ENCODE data around the gene C17orf100.

C17orf100 gene

DNA sequence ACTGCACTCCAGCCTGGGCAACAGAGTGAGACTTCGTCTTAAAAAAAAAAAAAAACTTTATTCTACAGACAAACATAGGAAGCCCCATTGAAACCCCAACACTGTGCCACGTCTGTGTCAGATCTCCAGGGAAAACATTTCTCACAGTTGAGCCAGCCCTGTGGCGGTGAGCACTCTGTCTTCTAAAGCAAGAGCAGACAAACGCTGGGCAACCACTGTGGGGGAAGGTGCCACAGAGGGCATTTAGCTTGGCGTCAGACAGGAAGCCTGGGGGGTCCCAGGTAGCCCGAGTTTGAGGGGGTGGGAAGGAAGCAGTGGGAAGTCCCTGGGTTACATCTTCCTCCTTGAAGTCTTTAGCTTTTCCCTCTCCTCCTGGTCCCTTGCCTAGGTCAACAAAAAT, 16.0 kb downstream of the C17orf100 start:
- Histone ChIP-seq H3K36me3 (ENCODE audit: control insufficient read depth in 5 of 5, insufficient read depth in 5 of 5, low read length in 5 of 5) (no peaks in the 10 kb centered on the region), H3K9ac (ENCODE audit: low read length in 5 of 5) (no peak overlapping the region), H3K27ac (ENCODE audit: low read depth, low read length) (no peak overlapping the region), H3K27me3 (ENCODE audit: control insufficient read depth in 5 of 5, insufficient read depth in 4 of 5, low read length in 5 of 5) (peaks cover 7 to 14% (median 11%) of the 10 kb centered on the region in 5 donors), H3K4me3 (ENCODE audit: low read depth in 1 of 5, low read length in 5 of 5) (no peak overlapping the region), H3K4me1 (ENCODE audit: control insufficient read depth in 5 of 5, insufficient read depth in 5 of 5, low read length in 5 of 5) (peaks cover 0 to 3% (median 0%) of the 10 kb centered on the region in 5 donors), H3K9me3 (ENCODE audit: control insufficient read depth in 5 of 5, low read length in 5 of 5) (no peaks in the 10 kb centered on the region)

DNA sequence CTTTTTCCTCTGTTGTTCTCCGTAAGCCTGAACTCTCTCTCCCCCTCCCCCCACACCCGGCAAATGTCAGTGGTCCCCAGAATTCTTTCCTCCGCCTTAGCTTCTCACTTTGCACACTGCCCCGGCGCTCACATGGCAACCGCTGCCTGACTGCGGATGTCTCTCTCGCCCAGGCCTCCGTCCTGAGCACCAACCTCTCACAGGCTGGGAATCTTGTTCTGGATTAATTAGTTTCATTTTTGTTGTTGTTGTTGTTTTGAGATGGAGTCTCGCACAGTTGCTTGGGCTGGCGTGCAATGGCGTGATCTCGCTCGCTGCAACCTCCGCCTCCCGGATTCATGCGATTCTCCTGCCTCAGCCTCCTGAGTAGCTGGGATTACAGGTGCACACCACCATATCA, 16.7 kb downstream of the C17orf100 start:
- Histone ChIP-seq H3K9ac (ENCODE audit: low read length in 5 of 5) (no peak overlapping the region), H3K27ac (ENCODE audit: low read depth, low read length) (no peak overlapping the region), H3K4me1 (ENCODE audit: control insufficient read depth in 5 of 5, insufficient read depth in 5 of 5, low read length in 5 of 5) (peaks cover 0 to 3% (median 0%) of the 10 kb centered on the region in 5 donors), H3K36me3 (ENCODE audit: control insufficient read depth in 5 of 5, insufficient read depth in 5 of 5, low read length in 5 of 5) (no peaks in the 10 kb centered on the region), H3K9me3 (ENCODE audit: control insufficient read depth in 5 of 5, low read length in 5 of 5) (no peaks in the 10 kb centered on the region), H3K4me3 (ENCODE audit: low read depth in 1 of 5, low read length in 5 of 5) (no peak overlapping the region), H3K27me3 (ENCODE audit: control insufficient read depth in 5 of 5, insufficient read depth in 4 of 5, low read length in 5 of 5) (peaks cover 7 to 14% (median 11%) of the 10 kb centered on the region in 5 donors)

DNA sequence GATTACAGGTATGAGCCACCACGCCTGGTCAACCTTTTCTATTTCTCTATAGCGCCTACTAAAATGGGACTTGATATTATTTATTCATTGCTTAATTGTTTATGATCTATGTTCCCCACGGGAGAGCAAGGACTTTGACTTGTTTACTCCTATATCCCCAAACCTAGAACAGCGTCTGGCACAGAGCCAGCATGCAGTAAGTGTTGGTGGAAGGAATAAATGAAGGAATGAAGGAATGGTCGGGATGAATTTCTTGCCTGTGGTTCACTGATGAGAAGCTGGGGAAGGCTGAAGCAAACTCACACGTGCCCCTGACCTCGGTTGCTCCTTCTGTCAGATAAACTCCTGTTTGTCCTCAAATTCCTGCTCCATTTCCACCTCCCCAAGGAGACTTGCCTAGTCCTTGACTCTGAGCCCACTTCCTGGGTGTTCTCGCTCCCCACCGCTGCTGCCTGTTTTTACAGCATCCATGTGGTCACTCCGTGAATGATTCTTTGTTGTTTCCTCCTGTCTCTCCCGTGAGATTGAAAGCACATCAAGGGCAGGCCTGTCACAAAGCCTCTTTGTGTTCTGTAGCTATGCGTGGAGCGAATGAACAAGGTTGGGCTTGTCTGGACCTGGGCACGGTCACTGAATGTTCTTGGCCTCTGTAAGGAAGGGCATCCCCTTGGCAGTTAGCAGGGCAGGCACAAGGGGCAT, 17.3 kb downstream of the C17orf100 start:
- Histone ChIP-seq H3K27me3 (ENCODE audit: control insufficient read depth in 5 of 5, insufficient read depth in 4 of 5, low read length in 5 of 5) (peaks cover 7 to 14% (median 11%) of the 10 kb centered on the region in 5 donors), H3K4me3 (ENCODE audit: low read depth in 1 of 5, low read length in 5 of 5) (no peak overlapping the region), H3K36me3 (ENCODE audit: control insufficient read depth in 5 of 5, insufficient read depth in 5 of 5, low read length in 5 of 5) (no peaks in the 10 kb centered on the region), H3K9me3 (ENCODE audit: control insufficient read depth in 5 of 5, low read length in 5 of 5) (no peaks in the 10 kb centered on the region), H3K27ac (ENCODE audit: low read depth, low read length) (no peak overlapping the region), H3K4me1 (ENCODE audit: control insufficient read depth in 5 of 5, insufficient read depth in 5 of 5, low read length in 5 of 5) (peaks cover 0 to 3% (median 0%) of the 10 kb centered on the region in 5 donors), H3K9ac (ENCODE audit: low read length in 5 of 5) (no peak overlapping the region)

DNA sequence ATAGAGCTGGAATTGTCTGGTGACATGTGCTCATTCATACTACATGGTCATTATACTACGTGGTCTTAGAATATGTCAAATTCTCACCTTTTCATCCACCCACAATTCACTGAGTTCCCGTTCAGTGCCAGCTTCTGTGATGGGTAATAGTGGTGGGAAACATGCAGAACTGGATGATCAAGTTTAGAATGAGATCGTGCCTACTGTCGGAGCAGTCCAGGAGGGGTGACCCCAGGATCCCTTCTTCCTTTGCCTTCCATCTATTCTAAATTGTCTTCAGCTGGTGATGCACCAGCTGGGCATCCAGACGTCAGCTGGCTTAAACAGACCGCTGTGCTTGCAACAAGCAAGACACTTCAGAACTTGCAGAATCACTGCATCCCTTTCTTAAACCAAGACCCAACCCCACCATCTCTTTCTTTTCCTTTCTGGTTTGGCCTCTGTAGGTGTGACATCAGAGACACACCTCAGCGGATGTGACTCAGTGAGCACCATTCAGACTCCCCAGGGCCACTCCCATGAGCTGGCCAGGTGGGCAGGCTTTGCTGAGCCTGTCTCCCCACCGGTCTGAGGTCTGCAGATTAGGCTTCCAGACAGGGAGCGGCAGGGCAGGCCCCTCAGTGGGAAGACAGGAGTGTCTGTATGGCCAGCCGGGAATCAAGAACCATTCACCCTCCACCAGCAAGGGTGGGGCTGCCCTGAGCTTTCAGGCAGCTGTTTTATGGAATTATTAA, 18.1 kb downstream of the C17orf100 start:
- H3K36me3 ChIP-seq (ENCODE audit: control insufficient read depth in 5 of 5, insufficient read depth in 5 of 5, low read length in 5 of 5), result no peaks in the 10 kb centered on the region
- H3K4me1 ChIP-seq (ENCODE audit: control insufficient read depth in 5 of 5, insufficient read depth in 5 of 5, low read length in 5 of 5), result peaks cover 0 to 3% (median 0%) of the 10 kb centered on the region in 5 donors
- no peak overlapping the region for H3K4me3 ChIP-seq (ENCODE audit: low read depth in 1 of 5, low read length in 5 of 5)
- H3K27ac ChIP-seq (ENCODE audit: low read depth, low read length), result no peak overlapping the region
- no peak overlapping the region for H3K9ac ChIP-seq (ENCODE audit: low read length in 5 of 5)
- peaks cover 7 to 14% (median 11%) of the 10 kb centered on the region in 5 donors for H3K27me3 ChIP-seq (ENCODE audit: control insufficient read depth in 5 of 5, insufficient read depth in 4 of 5, low read length in 5 of 5)
- no peaks in the 10 kb centered on the region for H3K9me3 ChIP-seq (ENCODE audit: control insufficient read depth in 5 of 5, low read length in 5 of 5)

DNA sequence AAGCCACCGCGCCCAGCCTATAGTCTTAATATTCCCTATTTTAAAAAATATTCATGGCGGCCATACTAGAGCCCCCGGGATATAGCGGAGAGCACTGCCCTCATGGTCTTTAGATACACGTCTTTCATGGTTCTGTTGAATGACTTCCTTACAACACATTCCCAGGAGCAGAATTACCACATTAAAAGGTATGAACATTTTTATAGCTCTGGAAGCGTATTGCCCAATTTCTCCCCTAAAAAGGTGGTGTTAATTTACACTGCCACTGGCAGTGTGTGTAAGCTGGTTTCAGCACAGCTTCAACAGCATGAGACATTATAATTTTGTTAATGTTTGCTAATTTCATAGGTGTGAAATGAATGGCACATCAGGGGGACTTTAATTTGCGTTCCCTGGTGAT, 19.0 kb downstream of the C17orf100 start:
- Histone ChIP-seq H3K36me3 (ENCODE audit: control insufficient read depth in 5 of 5, insufficient read depth in 5 of 5, low read length in 5 of 5) (no peaks in the 10 kb centered on the region), H3K4me3 (ENCODE audit: low read depth in 1 of 5, low read length in 5 of 5) (no peak overlapping the region), H3K27me3 (ENCODE audit: control insufficient read depth in 5 of 5, insufficient read depth in 4 of 5, low read length in 5 of 5) (peaks cover 7 to 14% (median 11%) of the 10 kb centered on the region in 5 donors), H3K9me3 (ENCODE audit: control insufficient read depth in 5 of 5, low read length in 5 of 5) (no peaks in the 10 kb centered on the region), H3K4me1 (ENCODE audit: control insufficient read depth in 5 of 5, insufficient read depth in 5 of 5, low read length in 5 of 5) (peaks cover 0 to 3% (median 0%) of the 10 kb centered on the region in 5 donors), H3K9ac (ENCODE audit: low read length in 5 of 5) (no peak overlapping the region), H3K27ac (ENCODE audit: low read depth, low read length) (no peak overlapping the region)

DNA sequence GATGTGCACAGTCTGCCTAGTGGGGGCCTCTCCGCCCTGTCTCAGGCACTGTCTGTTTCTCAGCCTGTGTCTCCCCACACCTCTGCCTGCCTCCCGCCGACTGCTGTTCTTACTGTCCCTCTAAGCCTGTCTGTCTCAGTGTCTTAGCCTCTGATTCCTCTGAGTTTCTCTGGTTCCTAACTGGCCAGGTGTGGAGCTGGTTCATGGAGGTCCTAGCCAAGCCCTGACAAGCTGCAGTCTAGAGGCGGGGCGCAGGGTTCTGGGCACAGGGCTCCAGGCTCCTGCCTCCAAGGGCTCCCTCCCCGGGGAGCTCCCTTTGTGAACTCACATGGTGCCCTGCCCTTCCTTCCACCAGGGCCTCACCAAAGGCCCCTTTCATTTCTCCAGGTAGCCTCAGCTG, 19.4 kb downstream of the C17orf100 start:
- Histone ChIP-seq H3K9ac (ENCODE audit: low read length in 5 of 5) (no peak overlapping the region), H3K27me3 (ENCODE audit: control insufficient read depth in 5 of 5, insufficient read depth in 4 of 5, low read length in 5 of 5) (peaks cover 7 to 14% (median 11%) of the 10 kb centered on the region in 5 donors)

DNA sequence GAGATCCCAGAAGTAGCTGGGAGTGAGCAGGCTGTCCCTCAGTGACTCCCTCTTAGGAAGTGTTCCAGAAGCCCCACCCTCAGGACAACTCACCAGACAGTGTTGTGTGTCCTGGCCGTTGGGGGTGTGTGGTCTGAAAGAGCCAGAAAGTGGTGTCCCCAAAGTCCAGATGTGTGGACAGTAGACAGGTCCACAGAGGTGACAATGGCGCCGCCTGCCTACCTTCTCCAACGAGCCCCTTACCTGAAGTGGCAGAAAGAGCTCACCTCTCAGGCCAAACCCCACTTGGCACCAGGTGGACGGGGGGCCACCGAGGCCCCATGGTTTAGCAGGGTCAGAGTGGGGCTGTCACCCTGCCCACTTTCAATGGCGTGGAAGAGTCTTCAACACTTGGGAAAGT, 19.9 kb downstream of the C17orf100 start:
- Histone ChIP-seq H3K4me3 (ENCODE audit: low read depth in 1 of 5, low read length in 5 of 5) (no peak overlapping the region), H3K36me3 (ENCODE audit: control insufficient read depth in 5 of 5, insufficient read depth in 5 of 5, low read length in 5 of 5) (no peaks in the 10 kb centered on the region), H3K9ac (ENCODE audit: low read length in 5 of 5) (no peak overlapping the region), H3K27ac (ENCODE audit: low read depth, low read length) (no peak overlapping the region), H3K9me3 (ENCODE audit: control insufficient read depth in 5 of 5, low read length in 5 of 5) (no peaks in the 10 kb centered on the region), H3K4me1 (ENCODE audit: control insufficient read depth in 5 of 5, insufficient read depth in 5 of 5, low read length in 5 of 5) (no peaks in the 10 kb centered on the region), H3K27me3 (ENCODE audit: control insufficient read depth in 5 of 5, insufficient read depth in 4 of 5, low read length in 5 of 5) (peaks cover 7 to 14% (median 11%) of the 10 kb centered on the region in 5 donors)

More for the DNA sequence above, 19.4 kb downstream of the C17orf100 start:
- Histone ChIP-seq H3K9me3 (ENCODE audit: control insufficient read depth in 5 of 5, low read length in 5 of 5) (no peaks in the 10 kb centered on the region), H3K4me1 (ENCODE audit: control insufficient read depth in 5 of 5, insufficient read depth in 5 of 5, low read length in 5 of 5) (peaks cover 0 to 3% (median 0%) of the 10 kb centered on the region in 5 donors), H3K27ac (ENCODE audit: low read depth, low read length) (no peak overlapping the region), H3K36me3 (ENCODE audit: control insufficient read depth in 5 of 5, insufficient read depth in 5 of 5, low read length in 5 of 5) (no peaks in the 10 kb centered on the region), H3K4me3 (ENCODE audit: low read depth in 1 of 5, low read length in 5 of 5) (no peak overlapping the region)

DNA sequence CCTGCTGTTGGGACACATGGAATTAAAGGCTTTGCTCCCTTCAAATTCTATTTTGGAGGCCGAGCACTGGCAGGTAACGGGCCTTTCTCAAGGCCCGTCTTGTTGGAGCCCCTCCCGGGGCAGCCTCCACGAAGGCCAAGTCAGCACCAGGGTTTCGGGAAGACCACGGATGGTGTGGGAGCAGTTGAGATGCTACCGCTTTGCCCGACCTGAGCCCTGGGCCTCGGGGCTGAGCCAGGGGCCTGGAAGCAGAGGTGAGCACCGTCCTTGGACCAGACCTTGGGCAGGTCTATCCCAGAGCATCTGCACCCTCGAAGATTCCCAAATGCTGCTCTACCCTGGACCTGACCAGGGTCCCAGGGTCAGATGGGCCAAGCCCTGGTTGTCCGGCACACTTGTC, 23.0 kb downstream of the C17orf100 start:
- H3K9ac ChIP-seq (ENCODE audit: low read length in 5 of 5), result no peak overlapping the region
- peaks cover 13 to 27% (median 24%) of the 10 kb centered on the region in 5 donors for H3K27me3 ChIP-seq (ENCODE audit: control insufficient read depth in 5 of 5, insufficient read depth in 4 of 5, low read length in 5 of 5)
- no peak overlapping the region for H3K4me3 ChIP-seq (ENCODE audit: low read depth in 1 of 5, low read length in 5 of 5)
- H3K27ac ChIP-seq (ENCODE audit: low read depth, low read length), result no peak overlapping the region
- no peaks in the 10 kb centered on the region for H3K4me1 ChIP-seq (ENCODE audit: control insufficient read depth in 5 of 5, insufficient read depth in 5 of 5, low read length in 5 of 5)
- H3K36me3 ChIP-seq (ENCODE audit: control insufficient read depth in 5 of 5, insufficient read depth in 5 of 5, low read length in 5 of 5), result no peaks in the 10 kb centered on the region
- no peaks in the 10 kb centered on the region for H3K9me3 ChIP-seq (ENCODE audit: control insufficient read depth in 5 of 5, low read length in 5 of 5)

DNA sequence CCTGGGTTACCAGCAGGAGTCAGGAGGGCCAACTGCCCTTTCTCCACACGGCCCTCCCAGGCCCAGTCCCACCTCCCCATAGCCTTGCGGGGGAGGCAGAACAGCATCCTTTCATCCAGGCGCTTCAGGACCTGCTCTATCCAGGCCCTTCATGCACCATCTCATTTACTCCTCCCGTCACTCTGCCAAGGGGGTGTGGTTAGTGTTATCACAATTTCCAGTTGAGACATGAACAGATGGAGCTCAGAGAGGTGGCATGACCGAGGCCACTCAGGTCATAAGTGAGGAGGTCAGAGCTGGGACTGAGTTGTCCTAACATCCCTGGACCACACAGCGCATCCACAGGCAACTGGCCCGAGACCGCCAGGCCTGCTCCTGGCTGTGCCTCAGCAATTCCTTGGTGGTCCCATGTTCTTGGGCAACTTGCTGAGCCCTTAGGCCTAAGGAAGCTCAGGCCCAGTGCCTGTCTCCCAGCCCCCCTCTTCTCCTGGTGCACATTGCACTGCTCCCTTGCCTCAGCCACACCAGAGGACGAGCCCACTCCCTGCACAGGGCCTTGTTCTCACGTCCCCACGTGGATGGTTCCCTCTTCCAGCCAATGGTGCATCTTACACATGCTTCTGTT, 23.8 kb downstream of the C17orf100 start:
- H3K36me3 ChIP-seq (ENCODE audit: control insufficient read depth in 5 of 5, insufficient read depth in 5 of 5, low read length in 5 of 5), result no peaks in the 10 kb centered on the region
- H3K27ac ChIP-seq (ENCODE audit: low read depth, low read length), result no peak overlapping the region
- no peak overlapping the region for H3K4me3 ChIP-seq (ENCODE audit: low read depth in 1 of 5, low read length in 5 of 5)
- no peaks in the 10 kb centered on the region for H3K4me1 ChIP-seq (ENCODE audit: control insufficient read depth in 5 of 5, insufficient read depth in 5 of 5, low read length in 5 of 5)
- no peaks in the 10 kb centered on the region for H3K9me3 ChIP-seq (ENCODE audit: control insufficient read depth in 5 of 5, low read length in 5 of 5)
- H3K27me3 ChIP-seq (ENCODE audit: control insufficient read depth in 5 of 5, insufficient read depth in 4 of 5, low read length in 5 of 5), result peaks cover 13 to 27% (median 20%) of the 10 kb centered on the region in 5 donors
- H3K9ac ChIP-seq (ENCODE audit: low read length in 5 of 5), result no peak overlapping the region

DNA sequence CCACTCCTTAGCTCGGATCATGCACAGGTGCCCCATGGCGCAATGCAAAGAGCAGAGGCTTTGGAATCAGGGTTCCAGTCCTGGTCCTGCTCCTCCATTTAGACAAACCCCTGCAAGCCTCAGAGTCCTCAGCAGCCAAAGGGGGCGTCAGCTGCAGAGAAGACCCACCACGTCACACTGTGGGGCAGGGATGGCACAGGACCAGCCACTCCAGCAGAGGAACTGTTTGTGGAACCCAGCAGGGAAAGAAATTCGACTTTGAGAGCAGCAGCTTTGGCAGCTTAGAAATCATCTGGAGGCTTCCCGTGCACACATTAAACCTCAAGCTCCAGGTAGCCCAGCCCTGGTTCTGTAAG, 25.2 kb downstream of the C17orf100 start:
- no peak overlapping the region for H3K4me3 ChIP-seq (ENCODE audit: low read depth in 1 of 5, low read length in 5 of 5)
- no peak overlapping the region for H3K9ac ChIP-seq (ENCODE audit: low read length in 5 of 5)
- H3K4me1 ChIP-seq (ENCODE audit: control insufficient read depth in 5 of 5, insufficient read depth in 5 of 5, low read length in 5 of 5), result no peaks in the 10 kb centered on the region
- no peak overlapping the region for H3K27ac ChIP-seq (ENCODE audit: low read depth, low read length)
- no peaks in the 10 kb centered on the region for H3K9me3 ChIP-seq (ENCODE audit: control insufficient read depth in 5 of 5, low read length in 5 of 5)
- H3K27me3 ChIP-seq (ENCODE audit: control insufficient read depth in 5 of 5, insufficient read depth in 4 of 5, low read length in 5 of 5), result peaks cover 7 to 27% (median 19%) of the 10 kb centered on the region in 5 donors
- H3K36me3 ChIP-seq (ENCODE audit: control insufficient read depth in 5 of 5, insufficient read depth in 5 of 5, low read length in 5 of 5), result no peaks in the 10 kb centered on the region
